Neuronal stem cell (in vitro differentiated cells): ENCODE data around the gene ADGRV1.
A peak's percentile ranks its signal among the peaks of the same experiment; 100 is the strongest.

Experiments used
- DNase-seq: peaks from one replicate; pipeline ENCODE4 v3.0.0-alpha.2; 2013; ENCODE audit warnings: low spot score
- H2AFZ ChIP-seq: one replicate; pipeline ENCODE4 v1.6.1; 2013; ENCODE audit warnings: mild to moderate bottlenecking, low read length, inconsistent platforms
- H2AK5ac ChIP-seq: 2 replicates; pipeline ENCODE4 v1.6.1; 2013; ENCODE audit warnings: low read depth, mild to moderate bottlenecking, inconsistent platforms, low read length, moderate library complexity, mixed read lengths
- H2BK120ac ChIP-seq: 2 replicates; pipeline ENCODE4 v1.6.1; 2013; ENCODE audit warnings: low read depth, mild to moderate bottlenecking, inconsistent platforms, low read length, moderate library complexity, mixed read lengths
- H2BK12ac ChIP-seq: one replicate; pipeline ENCODE4 v1.6.1; 2013; ENCODE audit warnings: low read length, inconsistent platforms
- H2BK15ac ChIP-seq: 2 replicates; pipeline ENCODE4 v1.6.1; 2013; ENCODE audit warnings: mild to moderate bottlenecking, low read length, inconsistent platforms, mixed read lengths
- H2BK5ac ChIP-seq: one replicate; pipeline ENCODE4 v1.6.1; 2013; ENCODE audit warnings: inconsistent platforms, mild to moderate bottlenecking, low read length, moderate library complexity
- H3K14ac ChIP-seq: one replicate; pipeline ENCODE4 v1.6.1; 2013; ENCODE audit warnings: low read length, inconsistent platforms
- H3K18ac ChIP-seq: 2 replicates; pipeline ENCODE4 v1.6.1; 2013; ENCODE audit warnings: low read length, inconsistent platforms
- H3K23ac ChIP-seq: 2 replicates; pipeline ENCODE4 v1.6.1; 2013; ENCODE audit warnings: low read depth, mild to moderate bottlenecking, mixed read lengths, low read length, inconsistent platforms; ENCODE audit not compliant: poor library complexity
- H3K27ac ChIP-seq: replicated peaks from 3 replicates; pipeline ENCODE4 v1.5.1; 2013; ENCODE audit warnings: low read length, inconsistent platforms
- H3K27me3 ChIP-seq, 3 experiments: 2 replicates each; pipeline ENCODE4 v1.6.1; 2013; ENCODE audit warnings: low read length in 3 of 3, mild to moderate bottlenecking in 2 of 3, inconsistent platforms in 1 of 3, low read depth in 1 of 3, mixed read lengths in 1 of 3, moderate library complexity in 1 of 3; ENCODE audit not compliant: control insufficient read depth in 3 of 3, insufficient read depth in 3 of 3
- H3K36me3 ChIP-seq, 2 donors: replicated peaks in 1 of 2; 2 replicates each; pipeline ENCODE4 v1.6.1; 2013; ENCODE audit warnings: low read length in 2 of 2; ENCODE audit not compliant: control insufficient read depth in 2 of 2, insufficient read depth in 2 of 2
- H3K4ac ChIP-seq: 2 replicates; pipeline ENCODE4 v1.6.1; 2013; ENCODE audit warnings: inconsistent platforms, mild to moderate bottlenecking, low read length, moderate library complexity
- H3K4me1 ChIP-seq, 2 donors: 1 replicate in 1 of 2; 2 replicates in 1 of 2; pipeline ENCODE4 v1.6.1; 2013; ENCODE audit warnings: low read length in 2 of 2, low read depth in 1 of 2; ENCODE audit not compliant: control insufficient read depth in 2 of 2, insufficient read depth in 1 of 2
- H3K4me2 ChIP-seq: one replicate; pipeline ENCODE4 v1.6.1; 2013; ENCODE audit warnings: mild to moderate bottlenecking, low read length, inconsistent platforms; ENCODE audit not compliant: insufficient read depth, poor library complexity, severe bottlenecking
- H3K4me3 ChIP-seq, 2 donors: 2 replicates each; pipeline ENCODE4 v1.5.1; 2013; ENCODE audit warnings: low read length in 2 of 2, mild to moderate bottlenecking in 2 of 2, inconsistent platforms in 1 of 2, moderate library complexity in 1 of 2
- H3K79me1 ChIP-seq: one replicate; pipeline ENCODE4 v1.6.1; 2013; ENCODE audit warnings: low read depth, mild to moderate bottlenecking, inconsistent platforms, low read length, moderate library complexity
- H3K9ac ChIP-seq: one replicate; pipeline ENCODE4 v1.6.1; 2013; ENCODE audit warnings: mild to moderate bottlenecking, low read depth, low read length, inconsistent platforms; ENCODE audit not compliant: poor library complexity
- H3K9me3 ChIP-seq, 2 donors: replicated peaks in 1 of 2; 2 replicates each; pipeline versions ENCODE3 to v1.6.1; 2013; ENCODE audit warnings: low read length in 2 of 2, mild to moderate bottlenecking in 2 of 2, inconsistent platforms in 1 of 2, low read depth in 1 of 2, mixed read lengths in 1 of 2, moderate library complexity in 1 of 2; ENCODE audit not compliant: control insufficient read depth in 2 of 2, insufficient read depth in 1 of 2
- H4K8ac ChIP-seq: one replicate; pipeline ENCODE4 v1.6.1; 2013; ENCODE audit warnings: low read depth, mild to moderate bottlenecking, inconsistent platforms, low read length, moderate library complexity
- H4K91ac ChIP-seq: one replicate; pipeline ENCODE4 v1.6.1; 2013; ENCODE audit warnings: low read length, low read depth, mild to moderate bottlenecking, inconsistent platforms; ENCODE audit not compliant: poor library complexity
- WGBS, 2 donors: extraction: QIAGEN DNeasy Blood & Tissue Kit; methylation state at CpG; one replicate each; pipeline ENCODE4 v1.1.7; 2013; ENCODE audit warnings: missing lambda C conversion rate in 2 of 2, mixed read lengths in 1 of 2; ENCODE audit not compliant: insufficient read length in 2 of 2, insufficient replicate concordance in 1 of 2; ENCODE audit errors: extremely low coverage in 2 of 2; 5-methylcytosine and 5-hydroxymethylcytosine counted together

Gene ADGRV1

DNA sequence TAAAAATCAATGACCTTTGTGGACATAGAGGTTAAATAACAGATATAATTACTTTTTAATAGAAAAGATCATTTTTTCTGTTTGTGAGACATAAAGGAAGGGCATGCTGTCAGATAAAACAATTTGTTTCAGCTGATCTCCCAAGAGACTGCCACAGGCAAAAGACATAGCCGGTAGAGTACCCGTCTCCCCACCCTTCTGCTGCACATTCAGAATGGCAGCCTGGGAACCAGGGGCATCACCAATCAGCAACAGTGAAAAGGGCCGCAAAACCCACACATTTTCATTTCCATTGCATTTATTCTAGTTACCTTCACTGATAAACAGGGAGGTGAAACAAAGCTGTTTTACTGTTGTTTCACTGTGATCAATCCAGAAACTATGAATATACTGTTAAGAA is 466.9 kb downstream of the ADGRV1 start:
- no peaks in the 10 kb centered on the region for H3K36me3 ChIP-seq
- no peak overlapping the region for H2BK5ac ChIP-seq
- H3K9me3 ChIP-seq: no peaks in the 10 kb centered on the region
- no peak overlapping the region for H2BK12ac ChIP-seq
- H3K4me2 ChIP-seq: no peak overlapping the region
- no peak overlapping the region for H4K8ac ChIP-seq
- H2BK15ac ChIP-seq: no peak overlapping the region
- no peak overlapping the region for H3K4me3 ChIP-seq
- no peak for DNase-seq
- H3K27me3 ChIP-seq: no peaks in the 10 kb centered on the region
- no peak overlapping the region for H3K18ac ChIP-seq
- no peak overlapping the region for H2AFZ ChIP-seq
- H4K91ac ChIP-seq: no peak overlapping the region
- H3K23ac ChIP-seq: no peak overlapping the region
- no CpG with 5 or more reads among the region's 3 CpGs for WGBS, 2 donors
- H2BK120ac ChIP-seq: no peak overlapping the region
- no peak overlapping the region for H3K9ac ChIP-seq
- H3K79me1 ChIP-seq: no peaks in the 10 kb centered on the region
- H3K14ac ChIP-seq: no peak overlapping the region
- no peak overlapping the region for H2AK5ac ChIP-seq
- H3K4me1 ChIP-seq: peaks cover 9 to 10% of the 10 kb centered on the region in 2 donors
- H3K4ac ChIP-seq: no peak overlapping the region
- no peak overlapping the region for H3K27ac ChIP-seq

DNA sequence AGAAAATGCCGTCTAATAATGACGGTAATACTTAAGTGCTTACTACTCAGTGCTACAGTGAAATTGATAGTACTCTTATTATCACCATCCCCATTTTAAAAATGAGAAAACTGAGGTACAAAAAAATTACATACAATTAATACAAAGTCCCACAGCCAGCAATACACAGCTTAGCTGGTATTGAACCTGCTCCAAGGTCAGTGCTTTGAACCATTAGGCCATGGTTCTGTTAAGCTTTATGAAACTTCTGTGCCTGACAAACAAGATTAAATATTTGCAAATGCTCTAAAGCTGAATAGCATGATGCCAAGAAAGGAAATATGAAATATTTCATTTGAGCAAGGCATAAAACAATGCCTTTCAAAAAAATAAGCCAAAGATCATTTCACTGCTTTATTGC is 467.4 kb downstream of the ADGRV1 start:
- no CpG with 5 or more reads among the region's 2 CpGs for WGBS, 2 donors

DNA sequence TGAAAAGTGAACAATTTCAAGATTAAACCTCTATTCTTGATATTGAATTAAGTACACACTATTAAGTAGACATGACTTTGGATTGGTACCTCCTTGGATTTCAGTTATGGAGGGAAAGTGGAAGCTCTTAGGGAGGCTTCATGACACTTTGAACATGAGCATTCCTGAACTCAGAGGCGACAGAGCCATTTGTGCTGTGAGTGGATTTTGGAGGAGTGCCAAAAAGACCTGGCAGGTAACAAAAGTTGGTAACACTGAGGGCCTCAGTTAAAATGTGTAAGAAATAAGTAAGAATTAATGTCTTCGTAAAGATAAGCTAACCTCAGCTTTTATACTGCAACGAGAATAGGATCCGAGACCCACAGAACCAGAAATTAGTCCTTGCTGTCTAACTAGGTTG is 467.9 kb downstream of the ADGRV1 start:
- no CpG with 5 or more reads among the region's 4 CpGs for WGBS, 2 donors
- no peak overlapping the region for H3K14ac ChIP-seq
- H4K91ac ChIP-seq: no peak overlapping the region

More for the DNA sequence above, 467.4 kb downstream of the ADGRV1 start:
- no peak overlapping the region for H2AFZ ChIP-seq
- H3K9me3 ChIP-seq: no peaks in the 10 kb centered on the region
- no peak overlapping the region for H4K91ac ChIP-seq
- no peak overlapping the region for H2BK120ac ChIP-seq
- H3K36me3 ChIP-seq: no peaks in the 10 kb centered on the region
- H3K4me3 ChIP-seq: no peak overlapping the region
- H2AK5ac ChIP-seq: no peak overlapping the region
- H3K4me2 ChIP-seq: no peak overlapping the region
- no peak overlapping the region for H2BK5ac ChIP-seq
- no peaks in the 10 kb centered on the region for H3K27me3 ChIP-seq
- no peak overlapping the region for H2BK12ac ChIP-seq
- H4K8ac ChIP-seq: no peak overlapping the region
- no peak overlapping the region for H2BK15ac ChIP-seq
- H3K27ac ChIP-seq: no peak overlapping the region
- no peak overlapping the region for H3K18ac ChIP-seq
- no peak overlapping the region for H3K9ac ChIP-seq
- no peak overlapping the region for H3K23ac ChIP-seq
- no peak overlapping the region for H3K14ac ChIP-seq
- H3K4me1 ChIP-seq: peaks cover 8% of the 10 kb centered on the region in 2 donors
- H3K79me1 ChIP-seq: no peaks in the 10 kb centered on the region
- DNase-seq: no peak
- no peak overlapping the region for H3K4ac ChIP-seq

DNA sequence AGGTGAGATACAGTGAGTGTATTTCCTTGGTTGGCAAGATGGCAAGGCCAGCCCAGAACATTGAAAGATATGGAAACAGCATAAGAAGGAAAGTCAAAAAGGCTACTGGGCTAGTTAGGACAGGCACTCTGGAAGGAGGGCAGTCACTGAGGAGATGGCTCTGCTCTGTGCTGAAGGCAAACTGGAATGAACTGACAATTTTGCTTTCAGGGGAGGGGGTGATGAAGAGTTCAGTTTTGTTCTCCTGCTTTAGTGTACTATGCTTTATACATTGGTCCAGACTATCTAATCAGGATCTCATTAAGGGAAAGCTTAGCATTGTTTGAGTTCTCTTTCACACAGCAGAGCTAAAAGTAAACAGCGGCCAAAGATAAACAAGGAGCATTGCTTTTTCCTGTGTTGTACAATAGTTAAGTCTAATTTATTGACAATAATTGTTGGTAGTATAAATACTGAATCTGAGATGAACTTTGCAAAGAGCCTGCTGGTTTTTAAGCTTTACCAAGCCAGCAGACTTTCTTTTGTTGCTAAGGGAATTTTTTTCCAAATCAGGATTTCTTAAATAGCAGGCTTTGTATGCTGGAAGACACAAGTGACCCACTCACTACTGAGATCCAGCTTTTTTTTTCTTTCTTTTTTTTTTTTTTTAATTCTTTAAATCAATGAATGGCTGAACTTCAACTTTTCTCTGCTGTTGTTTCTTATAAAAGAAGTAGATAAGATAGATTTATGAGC is 469.0 kb downstream of the ADGRV1 start:
- H2AFZ ChIP-seq: peak overlapping the region; percentile 18
- no peak overlapping the region for H2AK5ac ChIP-seq
- no peak overlapping the region for H3K4me3 ChIP-seq
- H3K4me1 ChIP-seq: peaks cover 8% of the 10 kb centered on the region in 2 donors
- H3K79me1 ChIP-seq: no peaks in the 10 kb centered on the region
- no peak overlapping the region for H2BK120ac ChIP-seq
- no peak for DNase-seq
- no peak overlapping the region for H3K4ac ChIP-seq
- H4K91ac ChIP-seq: no peak overlapping the region
- no CpG with 5 or more reads among the region's 1 CpG for WGBS, 2 donors
- H2BK5ac ChIP-seq: no peak overlapping the region
- no peak overlapping the region for H3K4me2 ChIP-seq
- no peaks in the 10 kb centered on the region for H3K36me3 ChIP-seq
- no peak overlapping the region for H3K14ac ChIP-seq
- no peak overlapping the region for H2BK15ac ChIP-seq
- H3K9ac ChIP-seq: no peak overlapping the region
- H3K18ac ChIP-seq: peak overlapping the region; percentile 48
- peak overlapping the region; percentile 9 for H3K27ac ChIP-seq
- no peaks in the 10 kb centered on the region for H3K9me3 ChIP-seq
- no peak overlapping the region for H4K8ac ChIP-seq
- H2BK12ac ChIP-seq: no peak overlapping the region
- no peaks in the 10 kb centered on the region for H3K27me3 ChIP-seq
- H3K23ac ChIP-seq: no peak overlapping the region

More for the DNA sequence above, 467.9 kb downstream of the ADGRV1 start:
- H3K9me3 ChIP-seq: no peaks in the 10 kb centered on the region
- no peak overlapping the region for H3K9ac ChIP-seq
- no peak overlapping the region for H2AK5ac ChIP-seq
- no peak overlapping the region for H2BK5ac ChIP-seq
- DNase-seq: no peak
- no peaks in the 10 kb centered on the region for H3K79me1 ChIP-seq
- no peaks in the 10 kb centered on the region for H3K36me3 ChIP-seq
- no peak overlapping the region for H3K23ac ChIP-seq
- H3K4me1 ChIP-seq: peaks cover 8% of the 10 kb centered on the region in 2 donors
- no peak overlapping the region for H3K4me2 ChIP-seq
- no peak overlapping the region for H3K18ac ChIP-seq
- no peak overlapping the region for H4K8ac ChIP-seq
- no peak overlapping the region for H3K4ac ChIP-seq
- no peak overlapping the region for H3K4me3 ChIP-seq
- no peak overlapping the region for H2BK12ac ChIP-seq
- no peaks in the 10 kb centered on the region for H3K27me3 ChIP-seq
- H2BK120ac ChIP-seq: no peak overlapping the region
- H2AFZ ChIP-seq: no peak overlapping the region
- H3K27ac ChIP-seq: no peak overlapping the region
- H2BK15ac ChIP-seq: no peak overlapping the region
